ENCODE data around the gene CROCC. TPM values are rescaled to one million over a fixed set of nuclear protein-coding genes. Genes with fewer than 3 reads are reported as not detected.

Gene CROCC
- total RNA-seq, 2 donors from 2014 or later = 6.9 to 21.6 TPM

DNA sequence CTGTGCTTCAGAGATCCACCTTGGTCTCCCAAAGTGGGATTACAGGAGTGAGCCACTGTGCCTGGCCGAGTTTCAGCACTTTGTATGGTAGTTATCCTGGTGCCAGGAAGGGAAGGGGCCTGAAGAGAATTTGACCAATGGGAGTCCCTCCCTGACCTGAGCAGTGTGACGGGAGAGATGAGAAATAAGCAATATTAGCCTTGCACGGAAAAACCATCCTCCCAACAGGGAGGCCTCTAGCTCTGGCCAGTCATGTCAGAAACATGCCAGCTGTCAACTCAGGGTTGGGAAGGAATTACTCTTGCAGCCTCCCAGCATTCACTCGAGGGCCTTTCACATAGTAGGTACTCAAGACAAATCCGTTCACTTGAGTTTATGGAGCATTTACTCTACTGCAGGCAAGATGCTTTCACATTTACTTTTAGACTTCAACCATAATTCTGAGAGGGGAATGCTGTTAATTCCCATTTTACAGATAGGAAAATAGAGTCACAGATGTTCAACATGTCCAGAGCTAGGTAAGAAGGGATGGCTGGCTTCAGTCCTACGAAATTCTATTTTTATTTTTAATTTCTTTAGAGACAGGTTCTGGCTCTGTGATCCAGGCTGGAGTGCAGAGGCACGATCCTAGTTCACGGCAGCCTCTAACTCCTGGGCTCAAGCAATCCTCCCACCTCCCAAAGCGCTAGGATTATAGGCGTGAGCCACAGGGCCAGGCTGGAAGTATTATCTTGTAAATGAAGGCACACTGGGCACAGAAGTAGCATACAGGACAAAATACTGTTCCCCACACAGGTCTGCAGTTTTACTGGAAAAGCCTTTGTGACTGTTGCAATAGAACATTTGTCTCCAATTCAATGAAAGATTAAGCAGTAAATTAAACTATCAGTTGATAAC is 93.2 kb downstream of the CROCC start:
- intact Hi-C loops (cut with DNase I) = no loop called here
- no peaks in the 10 kb centered on the region for H3K27me3 ChIP-seq
- no peak overlapping the region for H3K4me3 ChIP-seq
- no peak overlapping the region for H3K9ac ChIP-seq (ENCODE audit: low read depth in 2 of 2, low read length in 2 of 2)
- no peaks in the 10 kb centered on the region for H3K9me3 ChIP-seq
- TF ChIP-seq, protein P1, sequence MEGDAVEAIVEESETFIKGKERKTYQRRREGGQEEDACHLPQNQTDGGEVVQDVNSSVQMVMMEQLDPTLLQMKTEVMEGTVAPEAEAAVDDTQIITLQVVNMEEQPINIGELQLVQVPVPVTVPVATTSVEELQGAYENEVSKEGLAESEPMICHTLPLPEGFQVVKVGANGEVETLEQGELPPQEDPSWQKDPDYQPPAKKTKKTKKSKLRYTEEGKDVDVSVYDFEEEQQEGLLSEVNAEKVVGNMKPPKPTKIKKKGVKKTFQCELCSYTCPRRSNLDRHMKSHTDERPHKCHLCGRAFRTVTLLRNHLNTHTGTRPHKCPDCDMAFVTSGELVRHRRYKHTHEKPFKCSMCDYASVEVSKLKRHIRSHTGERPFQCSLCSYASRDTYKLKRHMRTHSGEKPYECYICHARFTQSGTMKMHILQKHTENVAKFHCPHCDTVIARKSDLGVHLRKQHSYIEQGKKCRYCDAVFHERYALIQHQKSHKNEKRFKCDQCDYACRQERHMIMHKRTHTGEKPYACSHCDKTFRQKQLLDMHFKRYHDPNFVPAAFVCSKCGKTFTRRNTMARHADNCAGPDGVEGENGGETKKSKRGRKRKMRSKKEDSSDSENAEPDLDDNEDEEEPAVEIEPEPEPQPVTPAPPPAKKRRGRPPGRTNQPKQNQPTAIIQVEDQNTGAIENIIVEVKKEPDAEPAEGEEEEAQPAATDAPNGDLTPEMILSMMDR (IDR thresholded peaks at IDR 0.05) = no peak
- H3K27ac ChIP-seq = no peak overlapping the region
- H3K36me3 ChIP-seq = peaks cover 9% of the 10 kb centered on the region
- no peak for DNase-seq
- peaks cover 7% of the 10 kb centered on the region for H3K4me1 ChIP-seq

DNA sequence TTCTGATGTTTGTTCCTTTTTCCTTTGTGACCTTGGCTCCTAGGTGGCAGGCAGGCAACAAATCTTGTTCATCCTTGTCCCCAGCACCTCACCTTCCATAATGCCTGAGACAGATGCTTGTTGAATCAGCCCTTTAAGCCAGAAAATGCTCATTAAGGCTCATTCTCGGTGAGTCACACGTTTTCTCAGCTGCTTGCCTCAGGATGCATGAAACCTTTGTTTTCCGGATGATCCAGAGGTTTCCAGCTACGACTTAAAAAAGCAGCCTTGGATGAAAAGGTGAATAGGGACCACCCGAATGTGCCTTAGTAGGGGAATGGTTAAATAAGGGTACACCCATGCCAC is 94.6 kb downstream of the CROCC start:
- DNase-seq = no peak
- Histone ChIP-seq H3K27ac (no peak overlapping the region), H3K9me3 (no peaks in the 10 kb centered on the region), H3K27me3 (no peaks in the 10 kb centered on the region), H3K9ac (ENCODE audit: low read depth in 2 of 2, low read length in 2 of 2) (no peak overlapping the region), H3K4me1 (no peaks in the 10 kb centered on the region), H3K4me3 (no peak overlapping the region), H3K36me3 (peaks cover 23% of the 10 kb centered on the region)
- intact Hi-C loops (cut with DNase I) = no loop called here
- TF ChIP-seq, protein P1 (IDR thresholded peaks at IDR 0.05) = no peak

DNA sequence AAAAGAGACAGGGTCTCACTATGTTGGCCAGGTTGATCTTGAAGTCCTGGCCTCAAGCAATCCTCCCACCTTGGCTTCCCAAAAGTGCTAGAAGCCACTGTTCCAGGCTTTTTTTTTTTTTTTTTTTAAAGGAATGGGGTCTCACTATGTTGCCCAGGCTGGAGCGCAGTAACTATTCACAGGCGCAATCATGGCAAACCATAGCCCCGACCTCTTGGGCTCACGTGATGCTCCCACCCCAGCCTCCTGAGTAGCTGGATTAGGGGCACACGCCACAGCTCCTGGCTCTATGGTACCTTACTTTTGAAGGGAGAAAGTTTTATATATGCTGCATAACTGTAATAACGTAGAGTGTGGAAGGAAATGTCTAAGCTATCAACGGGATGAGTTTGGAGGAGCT is 95.7 kb downstream of the CROCC start:
- Histone ChIP-seq H3K27ac (no peak overlapping the region), H3K4me3 (no peak overlapping the region), H3K36me3 (peaks cover 30% of the 10 kb centered on the region), H3K27me3 (no peaks in the 10 kb centered on the region), H3K9me3 (no peaks in the 10 kb centered on the region), H3K4me1 (no peaks in the 10 kb centered on the region), H3K9ac (ENCODE audit: low read depth in 2 of 2, low read length in 2 of 2) (no peak overlapping the region)
- no peak for DNase-seq
- TF ChIP-seq, protein P1 (IDR thresholded peaks at IDR 0.05) = no peak
- intact Hi-C loops (cut with DNase I) = no loop called here

DNA sequence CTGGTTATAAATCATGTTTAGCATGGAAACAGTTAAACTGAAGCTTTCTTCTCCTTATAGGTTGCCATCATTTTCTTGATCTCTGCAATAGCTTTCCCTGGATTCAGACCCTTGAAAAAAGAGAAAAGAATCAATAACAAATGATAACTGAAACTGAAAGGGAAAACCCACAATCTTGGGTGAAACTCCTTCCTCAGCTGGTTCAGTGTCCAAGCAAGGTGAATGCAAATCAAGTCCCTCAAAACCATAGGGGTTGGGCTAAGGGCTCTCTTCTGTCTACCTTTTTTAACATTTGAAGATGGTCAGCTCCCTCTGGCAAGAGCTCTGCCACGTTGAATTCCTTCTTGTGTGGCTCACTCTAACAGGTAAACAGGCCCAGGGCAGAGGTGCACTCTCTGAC is 97.1 kb downstream of the CROCC start:
- DNase-seq = no peak
- intact Hi-C loops (cut with DNase I) = no loop called here
- TF ChIP-seq, protein P1 (IDR thresholded peaks at IDR 0.05) = no peak

DNA sequence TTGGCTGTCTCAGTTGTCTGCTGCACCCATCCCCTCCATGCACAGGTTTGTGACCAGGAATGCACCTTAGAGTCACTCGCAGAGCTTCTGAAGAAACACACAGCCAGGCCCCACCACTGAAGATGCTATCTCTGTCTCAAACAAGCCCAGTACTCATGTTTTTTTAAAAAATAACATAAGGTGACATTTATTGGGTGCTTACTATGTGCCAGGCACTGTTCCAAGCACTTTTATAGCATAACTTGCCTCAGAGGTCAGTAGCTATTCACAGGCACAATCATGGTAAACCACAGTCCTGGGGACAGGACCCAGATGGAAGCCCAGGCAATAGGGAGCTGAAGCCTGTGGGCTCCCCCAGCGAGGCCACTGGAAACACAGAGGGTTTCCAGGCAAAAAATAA is 98.8 kb downstream of the CROCC start:
- Histone ChIP-seq H3K4me3 (no peak overlapping the region), H3K27me3 (no peaks in the 10 kb centered on the region), H3K27ac (no peak overlapping the region), H3K9ac (ENCODE audit: low read depth in 2 of 2, low read length in 2 of 2) (no peak overlapping the region), H3K4me1 (no peaks in the 10 kb centered on the region), H3K9me3 (no peaks in the 10 kb centered on the region), H3K36me3 (peaks cover 34% of the 10 kb centered on the region)
- DNase-seq = no peak
- intact Hi-C loops (cut with DNase I) = no loop called here
- TF ChIP-seq, protein P1 (IDR thresholded peaks at IDR 0.05) = no peak

More for the DNA sequence above, 97.1 kb downstream of the CROCC start:
- Histone ChIP-seq H3K36me3 (peaks cover 34% of the 10 kb centered on the region), H3K9me3 (no peaks in the 10 kb centered on the region), H3K4me3 (no peak overlapping the region), H3K27me3 (no peaks in the 10 kb centered on the region), H3K4me1 (no peaks in the 10 kb centered on the region), H3K27ac (no peak overlapping the region), H3K9ac (ENCODE audit: low read depth in 2 of 2, low read length in 2 of 2) (no peak overlapping the region)
